ENCODE data around the gene GPR156. TPM values are rescaled to one million over a fixed set of nuclear protein-coding genes. Genes with fewer than 3 reads are reported as not detected.

GPR156 gene
- total RNA-seq, 4 donors from 2014 or later: 0.46 to 0.79 (median 0.62) TPM

DNA sequence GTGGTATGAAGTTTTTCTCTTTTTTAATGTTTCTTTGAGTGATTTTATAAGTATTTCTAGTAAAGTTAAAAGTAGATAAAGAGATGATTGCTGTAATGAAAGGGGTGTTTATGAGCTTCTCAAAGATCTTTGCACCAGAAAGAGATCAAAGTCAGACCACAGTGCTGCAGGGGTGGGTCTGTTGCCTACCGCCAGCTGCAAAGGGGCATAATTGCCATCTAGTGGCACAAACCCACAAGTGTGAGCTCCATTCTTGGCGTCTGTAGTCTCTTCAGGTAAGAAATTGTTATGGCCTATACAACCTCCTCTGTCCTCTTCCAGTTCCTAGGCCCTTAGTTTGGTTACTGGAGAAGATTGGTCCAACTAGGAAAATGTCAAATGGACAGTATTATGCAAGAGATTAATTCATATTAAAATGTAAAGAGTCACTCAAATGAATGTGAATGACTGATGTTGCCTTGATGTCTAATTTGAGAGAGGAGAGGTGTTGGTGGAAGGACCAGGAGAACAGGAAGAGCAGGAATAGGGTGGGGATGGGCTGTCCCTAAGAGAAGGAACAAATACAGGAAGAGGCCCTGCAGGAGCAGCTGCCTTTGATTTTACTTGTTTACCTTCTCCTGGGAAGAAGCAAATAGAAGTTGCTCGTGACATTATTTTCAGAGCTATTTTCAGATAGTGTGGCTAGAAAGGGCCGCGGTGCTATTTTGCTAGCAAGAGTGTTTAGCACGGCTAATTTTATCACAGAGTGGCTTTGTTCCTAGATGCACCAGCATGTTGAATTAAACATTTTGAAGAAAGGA lies 137.8 kb downstream of the GPR156 start:
- DNase-seq (ENCODE audit: low spot score) (no peak), ATAC-seq (ENCODE audit: low FRiP score) (no peak)
- TF ChIP-seq CTCF (IDR thresholded peaks at IDR 0.05): no peak

DNA sequence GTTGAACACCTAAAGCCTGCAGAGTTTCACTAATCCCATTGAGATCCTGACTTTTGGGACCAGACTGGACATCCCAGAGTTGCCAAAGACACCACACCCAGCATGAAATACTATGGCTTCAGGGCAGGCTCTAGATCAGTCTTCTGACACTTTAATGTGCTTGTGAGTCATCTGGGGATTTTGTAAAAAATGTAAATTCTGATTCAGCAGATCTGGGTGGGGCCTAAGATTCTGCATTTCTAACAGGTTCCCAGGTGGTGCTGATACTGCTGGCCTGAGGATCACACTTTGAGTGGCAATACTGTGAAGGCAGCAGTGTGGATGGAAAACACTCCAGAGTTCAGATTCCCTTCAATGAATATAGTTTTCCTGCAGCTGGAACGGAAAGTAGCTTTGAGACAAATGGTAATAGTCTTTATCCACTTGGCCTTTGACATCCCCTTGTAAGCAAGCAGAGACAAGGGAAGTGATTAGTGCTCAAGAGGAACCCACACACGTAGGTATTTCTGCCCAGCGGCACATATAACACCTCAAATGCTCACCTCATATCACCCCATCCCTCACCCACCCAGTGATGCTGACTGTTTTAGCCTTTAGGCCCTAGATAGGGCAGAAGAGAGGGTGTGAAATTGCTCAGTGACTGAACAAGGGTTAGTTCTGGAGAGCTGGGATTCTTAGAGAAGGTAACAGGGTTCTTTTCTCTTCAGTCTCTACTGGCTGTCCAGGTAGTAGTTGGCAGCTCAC lies 139.3 kb downstream of the GPR156 start:
- TF ChIP-seq CTCF (IDR thresholded peaks at IDR 0.05): no peak
- DNase-seq (ENCODE audit: low spot score): no peak
- ATAC-seq (ENCODE audit: low FRiP score): peak; percentile 94

GRCh38 chr3:120144267-120144666 lies 140.8 kb downstream of the GPR156 start:
- no peak for TF ChIP-seq CTCF (IDR thresholded peaks at IDR 0.05)
- no peak for DNase-seq (ENCODE audit: low spot score)
- ATAC-seq (ENCODE audit: low FRiP score): no peak

DNA sequence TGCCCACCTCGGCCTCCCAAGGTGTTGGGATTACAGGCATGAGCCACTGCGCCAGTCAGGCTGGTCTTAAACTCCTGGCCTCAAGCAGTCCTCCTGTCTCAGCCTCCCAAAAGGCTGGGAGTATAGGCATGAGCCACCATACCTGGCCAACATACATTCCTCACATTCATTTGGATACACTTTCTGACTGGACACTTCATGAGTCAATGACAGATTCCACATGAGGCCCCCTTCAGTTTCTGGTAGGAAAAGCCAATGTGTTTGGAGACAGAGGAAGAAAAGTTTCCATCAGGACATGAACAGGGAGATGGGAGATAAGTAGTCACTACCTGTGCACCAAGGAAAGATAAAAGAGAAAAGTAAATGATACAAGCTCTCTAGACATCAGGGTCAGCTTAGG lies 141.3 kb downstream of the GPR156 start:
- DNase-seq (ENCODE audit: low spot score) (no peak), ATAC-seq (ENCODE audit: low FRiP score) (no peak)
- no peak for TF ChIP-seq CTCF (IDR thresholded peaks at IDR 0.05)

DNA sequence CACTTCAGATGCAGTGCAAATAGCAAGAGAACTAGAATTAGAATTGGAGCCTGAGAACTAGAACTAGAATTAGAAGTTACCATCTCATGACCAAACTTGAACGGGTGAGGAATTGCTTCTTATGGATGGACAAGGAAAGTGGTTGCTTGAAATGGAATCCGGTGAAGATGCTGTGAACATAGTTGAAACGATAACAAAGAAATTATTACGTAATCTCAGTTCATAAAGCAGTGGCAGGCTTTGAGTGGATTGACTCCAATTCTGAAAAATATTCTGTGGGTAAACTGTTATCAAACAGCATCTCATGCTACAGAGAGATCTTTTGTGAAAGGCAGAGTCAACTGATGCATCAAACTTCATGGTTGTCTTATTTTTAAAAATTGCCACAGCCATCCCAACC lies 142.8 kb downstream of the GPR156 start:
- TF ChIP-seq CTCF (IDR thresholded peaks at IDR 0.05): no peak
- ATAC-seq (ENCODE audit: low FRiP score): no peak
- DNase-seq (ENCODE audit: low spot score): no peak

DNA sequence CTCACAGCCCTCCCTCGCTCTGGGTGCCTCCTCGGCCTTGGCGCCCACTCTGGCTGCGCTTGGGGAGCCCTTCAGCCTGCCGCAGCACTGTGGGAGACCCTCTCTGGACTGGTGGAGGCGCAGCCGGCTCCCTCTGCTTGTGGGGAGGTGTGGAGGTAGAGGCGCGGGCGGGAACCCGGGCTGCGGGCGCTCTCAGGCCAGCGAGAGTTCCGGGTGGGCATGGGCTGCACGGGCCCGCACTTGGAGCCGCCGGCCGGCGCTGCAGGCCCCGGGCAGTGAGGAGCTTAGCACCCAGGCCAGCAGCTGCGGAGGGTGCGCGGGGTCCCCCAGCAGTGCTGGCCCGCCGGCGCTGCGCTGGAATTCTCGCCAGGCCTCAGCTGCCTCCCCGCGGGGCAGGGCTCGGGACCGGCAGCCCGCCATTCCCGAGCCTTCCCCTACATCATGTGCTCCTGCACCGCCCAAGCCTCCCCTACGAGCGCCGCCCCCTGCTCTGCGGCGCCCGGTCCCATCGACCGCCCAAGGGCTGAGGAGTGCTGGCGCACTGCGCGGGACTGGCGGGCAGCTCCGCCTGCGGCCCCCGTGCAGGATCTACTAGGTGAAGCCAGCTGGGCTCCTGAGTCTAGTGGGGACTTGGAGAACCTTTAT lies 144.8 kb downstream of the GPR156 start:
- ATAC-seq (ENCODE audit: low FRiP score): no peak
- no peak for TF ChIP-seq CTCF (IDR thresholded peaks at IDR 0.05)
- DNase-seq (ENCODE audit: low spot score): no peak
